Measurements from ENCODE around the gene NEU1. TPM values are rescaled to one million over a fixed set of nuclear protein-coding genes. Genes with fewer than 3 reads are reported as not detected.
A peak's percentile ranks its signal among the peaks of the same experiment; 100 is the strongest.

The NEU1 gene
- total RNA-seq, 1 experiment from 2014 or later = 15.1 TPM

- RAD21 ChIA-PET (ENCODE audit: low non-redundant PET in 1 of 2, low total read pairs in 2 of 2, uncharacterized antibody in 2 of 2, unreplicated experiment in 2 of 2) = no interaction called here
Measured at GRCh38 chr6:31899882-31900722, 37.5 kb upstream of the NEU1 start.

More at GRCh38 chr6:31899882-31900722, 37.5 kb upstream of the NEU1 start:
- POLR2A ChIA-PET = no interaction called here
- BruUV-seq (replicated peaks) = no TSS peak
- Histone ChIP-seq H4K20me1 (ENCODE audit: insufficient read depth) (no peaks in the 10 kb centered on the region), H3K4me1 (ENCODE audit: control insufficient read depth in 1 of 2, insufficient read depth in 2 of 2, low read length in 2 of 2) (peaks cover 12 to 34% of the 10 kb centered on the region in 2 experiments), H3K36me3 (ENCODE audit: control insufficient read depth in 1 of 2, insufficient read depth in 2 of 2, low read length in 2 of 2) (peaks cover under 1 to 10% of the 10 kb centered on the region in 2 experiments), H3K9me3 (ENCODE audit: control insufficient read depth in 1 of 2, insufficient read depth in 1 of 2, low read depth in 1 of 2, low read length in 2 of 2) (no peaks in the 10 kb centered on the region), H3K27ac (ENCODE audit: low read depth, low read length) (peak overlapping the region; percentile 23; the same call in 1 of the 2 replicates), H3K9ac (ENCODE audit: low read length) (no peak overlapping the region), H3K27me3 (ENCODE audit: insufficient read depth, low read length) (no peaks in the 10 kb centered on the region), H3K4me2 (ENCODE audit: low read length) (no peak overlapping the region), H2AFZ (ENCODE audit: low read depth, low read length, poor library complexity, severe bottlenecking) (no peak overlapping the region), H3K4me3 (replicated peaks in 1 of 2; ENCODE audit: low read depth in 1 of 2, low read length in 2 of 2) (no peak overlapping the region), H3K9me2 (ENCODE audit: insufficient read depth) (no peaks in the 10 kb centered on the region), H3K79me2 (ENCODE audit: insufficient read depth, low read length) (peaks cover 18% of the 10 kb centered on the region; the same call in 1 of the 2 replicates)
- DNase-seq (ENCODE audit: low read depth, low spot score) (no peak), ATAC-seq (no peak)
- CTCF ChIA-PET = no interaction called here
- intact Hi-C loops (cut with micrococcal nuclease) = loop anchor here (5.0 kb wide), 1 partner anchor 233 kb away; the partner anchor contains the start of genes CSNK2B and LY6G5B
- TF ChIP-seq CTCF (IDR thresholded peaks at IDR 0.05 in 2 of 3, conservative IDR thresholded peaks at IDR 0.05 in 1 of 3; ENCODE audit: borderline replicate concordance in 1 of 3, insufficient read depth in 1 of 3, low read depth in 2 of 3, low read length in 2 of 3) (no peak), EGR1 (IDR thresholded peaks at IDR 0.05; ENCODE audit: low read depth) (no peak), ELF1 (IDR thresholded peaks at IDR 0.05; ENCODE audit: borderline replicate concordance, low read depth) (no peak), EZH2phosphoT487 (IDR thresholded peaks at IDR 0.05; ENCODE audit: borderline replicate concordance) (no peak), SIN3A (IDR thresholded peaks at IDR 0.05; ENCODE audit: low read depth) (no peak), POLR2AphosphoS5 (IDR thresholded peaks at IDR 0.05; ENCODE audit: low read depth, low read length) (no peak), YY1 (IDR thresholded peaks at IDR 0.05; ENCODE audit: extremely low read depth, insufficient replicate concordance, low read depth, low read length) (no peak), ZNF274 (IDR thresholded peaks at IDR 0.05; ENCODE audit: low read depth, low read length) (no peak), RAD21 (IDR thresholded peaks at IDR 0.05; ENCODE audit: low read depth) (no peak)

Measured in HCT116 (cell line).